Measurements from ENCODE around the gene ELF2.

GRCh38 chr4:139210486-139210885, 33.5 kb upstream of the ELF2 start:
- no peak for TF ChIP-seq CTCF (IDR thresholded peaks at IDR 0.05; ENCODE audit: poor library complexity, severe bottlenecking)
- no peak for TF ChIP-seq EZH2 (IDR thresholded peaks at IDR 0.05; ENCODE audit: borderline replicate concordance, insufficient read depth, low read length, poor library complexity, severe bottlenecking)
- TF ChIP-seq RAD21 (conservative IDR thresholded peaks at IDR 0.05): no peak
- TF ChIP-seq REST (IDR thresholded peaks at IDR 0.05; ENCODE audit: borderline replicate concordance): no peak
- TF ChIP-seq EP300 (conservative IDR thresholded peaks at IDR 0.05; ENCODE audit: poor library complexity, severe bottlenecking): no peak
- TF ChIP-seq SMC3 (conservative IDR thresholded peaks at IDR 0.05; ENCODE audit: poor library complexity): no peak

All from neural cell (in vitro differentiated cells).